ENCODE data around the gene DLG2.

The DLG2 gene

GRCh38 chr11:83779876-83780275, 1847.3 kb downstream of the DLG2 start:
- H3K79me2 ChIP-seq (ENCODE audit: low read length), result no peaks in the 10 kb centered on the region
- DNase-seq, result no peak
- H4K20me1 ChIP-seq (ENCODE audit: insufficient read depth, low read length), result no peaks in the 10 kb centered on the region
- H2AFZ ChIP-seq (ENCODE audit: low read length), result no peak overlapping the region
- no peak overlapping the region for H3K27ac ChIP-seq (ENCODE audit: low read length)
- H3K9ac ChIP-seq (ENCODE audit: low read length), result no peak overlapping the region
- H3K9me3 ChIP-seq (replicated peaks; ENCODE audit: insufficient read depth, low read length), result no peaks in the 10 kb centered on the region
- no peaks in the 10 kb centered on the region for H3K9me2 ChIP-seq (replicated peaks; ENCODE audit: insufficient read depth, low read length)
- H3K27me3 ChIP-seq (replicated peaks; ENCODE audit: insufficient read depth, low read length), result no peaks in the 10 kb centered on the region
- H3F3A ChIP-seq (ENCODE audit: insufficient read depth, low read length), result no peaks in the 10 kb centered on the region
- no peak overlapping the region for H3K4me2 ChIP-seq (ENCODE audit: low read depth, low read length)
- no peak for TF ChIP-seq EZH2 (optimal IDR thresholded peaks at IDR 0.05; ENCODE audit: low read depth, low read length)
- no peak for TF ChIP-seq EZH2phosphoT487 (IDR thresholded peaks at IDR 0.05; ENCODE audit: low read length)
- TF ChIP-seq CTCF (IDR thresholded peaks at IDR 0.05; ENCODE audit: low read length), result no peak
- no peak overlapping the region for H3K4me3 ChIP-seq (ENCODE audit: low read length)
- H3K36me3 ChIP-seq (replicated peaks; ENCODE audit: insufficient read depth, low read length), result no peaks in the 10 kb centered on the region
- no peaks in the 10 kb centered on the region for H3K4me1 ChIP-seq (ENCODE audit: low read length)

GRCh38 chr11:83778596-83778995, 1848.5 kb downstream of the DLG2 start:
- no peaks in the 10 kb centered on the region for H3F3A ChIP-seq (ENCODE audit: insufficient read depth, low read length)
- H3K9ac ChIP-seq (ENCODE audit: low read length), result no peak overlapping the region
- H3K27me3 ChIP-seq (replicated peaks; ENCODE audit: insufficient read depth, low read length), result no peaks in the 10 kb centered on the region
- H4K20me1 ChIP-seq (ENCODE audit: insufficient read depth, low read length), result no peaks in the 10 kb centered on the region
- no peaks in the 10 kb centered on the region for H3K9me2 ChIP-seq (replicated peaks; ENCODE audit: insufficient read depth, low read length)
- H3K27ac ChIP-seq (ENCODE audit: low read length), result no peak overlapping the region
- no peak for DNase-seq
- no peak overlapping the region for H2AFZ ChIP-seq (ENCODE audit: low read length)
- no peaks in the 10 kb centered on the region for H3K4me1 ChIP-seq (ENCODE audit: low read length)
- no peak for TF ChIP-seq EZH2 (optimal IDR thresholded peaks at IDR 0.05; ENCODE audit: low read depth, low read length)
- TF ChIP-seq CTCF (IDR thresholded peaks at IDR 0.05; ENCODE audit: low read length), result no peak
- no peak for TF ChIP-seq EZH2phosphoT487 (IDR thresholded peaks at IDR 0.05; ENCODE audit: low read length)
- H3K36me3 ChIP-seq (replicated peaks; ENCODE audit: insufficient read depth, low read length), result no peaks in the 10 kb centered on the region
- H3K4me3 ChIP-seq (ENCODE audit: low read length), result no peak overlapping the region
- H3K79me2 ChIP-seq (ENCODE audit: low read length), result no peaks in the 10 kb centered on the region
- H3K9me3 ChIP-seq (replicated peaks; ENCODE audit: insufficient read depth, low read length), result no peaks in the 10 kb centered on the region
- no peak overlapping the region for H3K4me2 ChIP-seq (ENCODE audit: low read depth, low read length)

GRCh38 chr11:83773950-83774880, 1852.9 kb downstream of the DLG2 start:
- no peaks in the 10 kb centered on the region for H3K4me1 ChIP-seq (ENCODE audit: low read length)
- no peak overlapping the region for H3K4me3 ChIP-seq (ENCODE audit: low read length)
- H4K20me1 ChIP-seq (ENCODE audit: insufficient read depth, low read length), result no peaks in the 10 kb centered on the region
- no peak overlapping the region for H2AFZ ChIP-seq (ENCODE audit: low read length)
- TF ChIP-seq EZH2 (optimal IDR thresholded peaks at IDR 0.05; ENCODE audit: low read depth, low read length), result no peak
- no peak for TF ChIP-seq CTCF (IDR thresholded peaks at IDR 0.05; ENCODE audit: low read length)
- no peak for TF ChIP-seq EZH2phosphoT487 (IDR thresholded peaks at IDR 0.05; ENCODE audit: low read length)
- no peaks in the 10 kb centered on the region for H3K79me2 ChIP-seq (ENCODE audit: low read length)
- no peaks in the 10 kb centered on the region for H3K9me3 ChIP-seq (replicated peaks; ENCODE audit: insufficient read depth, low read length)
- H3F3A ChIP-seq (ENCODE audit: insufficient read depth, low read length), result no peaks in the 10 kb centered on the region
- no peaks in the 10 kb centered on the region for H3K36me3 ChIP-seq (replicated peaks; ENCODE audit: insufficient read depth, low read length)
- H3K9ac ChIP-seq (ENCODE audit: low read length), result no peak overlapping the region
- H3K4me2 ChIP-seq (ENCODE audit: low read depth, low read length), result no peak overlapping the region
- DNase-seq, result no peak
- H3K27ac ChIP-seq (ENCODE audit: low read length), result no peak overlapping the region
- H3K9me2 ChIP-seq (replicated peaks; ENCODE audit: insufficient read depth, low read length), result no peaks in the 10 kb centered on the region
- H3K27me3 ChIP-seq (replicated peaks; ENCODE audit: insufficient read depth, low read length), result no peaks in the 10 kb centered on the region

All from MM.1S (cell line).